ENCODE results near the gene CAPG. TPM values are rescaled to one million over a fixed set of nuclear protein-coding genes. Genes with fewer than 3 reads are reported as not detected.

CAPG gene
- total and polyA plus RNA-seq, 2 of the 4 experiments (the other 2 are of a cell fraction): 79.9 to 98.3 TPM

DNA sequence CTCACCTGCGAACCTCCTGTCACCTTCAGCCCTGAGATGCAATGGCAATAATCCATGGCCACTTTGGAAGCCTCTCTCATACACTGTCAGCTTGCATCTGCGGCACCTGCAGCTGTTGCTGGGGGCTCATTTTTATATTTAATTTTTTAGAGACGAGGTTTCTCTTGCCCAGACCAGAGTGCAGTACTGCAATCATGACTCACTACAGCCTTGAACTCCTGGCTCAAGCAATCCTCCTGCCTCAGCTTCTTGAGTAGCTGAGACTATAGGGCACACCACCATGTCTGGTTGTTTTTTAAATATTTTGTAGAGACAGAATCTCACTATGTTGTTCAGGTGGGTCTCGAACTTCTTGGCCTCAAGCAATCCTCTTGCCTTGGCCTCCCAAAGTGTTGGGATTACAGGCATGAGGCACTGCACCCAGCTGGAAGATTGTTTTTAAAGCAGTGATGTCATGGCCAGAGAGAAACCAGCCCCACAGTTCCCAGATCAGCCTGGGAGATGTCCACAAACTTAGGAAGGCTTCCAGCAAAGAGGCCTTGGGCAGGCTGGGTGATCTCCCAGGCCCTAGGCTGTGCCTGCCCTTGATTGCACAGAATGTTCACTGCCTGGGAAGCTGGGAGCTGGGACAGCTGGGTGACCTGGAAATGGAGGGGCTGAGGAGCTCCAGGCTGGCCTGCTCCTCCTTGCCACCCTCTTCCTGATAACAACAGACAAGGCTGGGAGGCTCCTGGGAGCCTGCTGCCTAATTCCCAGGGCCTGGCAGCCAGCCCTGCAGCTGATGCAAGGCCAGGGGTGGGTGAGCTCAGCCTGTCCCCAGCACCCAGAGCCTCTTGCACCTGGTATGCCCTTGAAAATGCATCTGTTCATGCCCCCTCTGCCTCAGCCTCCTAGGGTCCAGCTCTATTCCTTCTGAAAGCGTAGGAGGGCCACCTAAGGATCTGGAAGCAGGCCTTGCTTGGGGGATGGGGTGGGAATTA is 35.4 kb upstream of the CAPG start:
- Histone ChIP-seq H3K27me3 (ENCODE audit: control insufficient read depth, insufficient read depth, low read length) (no peaks in the 10 kb centered on the region), H3K18ac (ENCODE audit: low read depth, low read length) (peak overlapping the region; percentile 68), H3K4me2 (ENCODE audit: low read depth, low read length) (no peak overlapping the region), H3K4me1 (ENCODE audit: control insufficient read depth, insufficient read depth, low read length) (peaks cover 24% of the 10 kb centered on the region), H2AFZ (replicated peaks; ENCODE audit: low read length, poor library complexity) (peak overlapping the region; percentile 86), H2AK9ac (replicated peaks; ENCODE audit: low read depth, low read length, poor library complexity) (peak overlapping the region; percentile 95), H2BK120ac (ENCODE audit: low read depth, low read length) (peak overlapping the region; percentile 99), H3K14ac (replicated peaks; ENCODE audit: low read depth, low read length) (peak overlapping the region; percentile 97), H3K9ac (ENCODE audit: low read depth, low read length) (peak overlapping the region; percentile 56), H3K56ac (ENCODE audit: extremely low read depth, insufficient read depth, low read length) (peak overlapping the region; percentile 93; the same call in 1 of the 2 replicates), H4K20me1 (ENCODE audit: insufficient read depth, low read length) (no peaks in the 10 kb centered on the region), H3K23ac (ENCODE audit: low read depth, low read length) (peak overlapping the region; percentile 98), H2BK5ac (ENCODE audit: low read depth, low read length, poor library complexity, severe bottlenecking) (peak overlapping the region; percentile 68), H3K9me1 (ENCODE audit: insufficient read depth, low read length) (peaks cover 31% of the 10 kb centered on the region), H3K4ac (ENCODE audit: low read depth, low read length) (peak overlapping the region; percentile 99), H3K27ac (ENCODE audit: insufficient read depth, low read length) (peak overlapping the region; percentile 84), H4K91ac (ENCODE audit: insufficient read depth, low read depth, low read length) (peak overlapping the region; percentile 100), H2BK15ac (ENCODE audit: low read depth, low read length) (peak overlapping the region; percentile 88; the same call in 2 of the 3 replicates), H3K9me3 (ENCODE audit: control insufficient read depth, insufficient read depth, low read length) (no peaks in the 10 kb centered on the region), H2AK5ac (ENCODE audit: low read depth, low read length) (peak overlapping the region; percentile 95), H3K79me1 (ENCODE audit: low read depth in 1 of 2, low read length in 2 of 2) (0 out of 4 replicates have a peak, but pooled peaks cover 0 to 8% of the 10 kb centered on the region in 2 experiments), H4K5ac (ENCODE audit: low read depth, low read length) (peak overlapping the region; percentile 39), H3K36me3 (ENCODE audit: control insufficient read depth, insufficient read depth, low read length) (no peaks in the 10 kb centered on the region), H3K4me3 (ENCODE audit: insufficient read depth, low read depth, low read length) (no peak overlapping the region), H4K8ac (ENCODE audit: low read depth in 2 of 2, low read length in 2 of 2) (peak overlapping the region; percentile 82 to 98; a peak in 3 of 4 replicates), H2BK20ac (ENCODE audit: low read depth, low read length) (peak overlapping the region; percentile 95)
- TF ChIP-seq, protein P1, sequence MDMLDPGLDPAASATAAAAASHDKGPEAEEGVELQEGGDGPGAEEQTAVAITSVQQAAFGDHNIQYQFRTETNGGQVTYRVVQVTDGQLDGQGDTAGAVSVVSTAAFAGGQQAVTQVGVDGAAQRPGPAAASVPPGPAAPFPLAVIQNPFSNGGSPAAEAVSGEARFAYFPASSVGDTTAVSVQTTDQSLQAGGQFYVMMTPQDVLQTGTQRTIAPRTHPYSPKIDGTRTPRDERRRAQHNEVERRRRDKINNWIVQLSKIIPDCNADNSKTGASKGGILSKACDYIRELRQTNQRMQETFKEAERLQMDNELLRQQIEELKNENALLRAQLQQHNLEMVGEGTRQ (IDR thresholded peaks at IDR 0.05; ENCODE audit: low read depth, low read length): no peak
- no peak for TF ChIP-seq MAFK (IDR thresholded peaks at IDR 0.05; ENCODE audit: low read depth, low read length)
- TF ChIP-seq, protein P2, sequence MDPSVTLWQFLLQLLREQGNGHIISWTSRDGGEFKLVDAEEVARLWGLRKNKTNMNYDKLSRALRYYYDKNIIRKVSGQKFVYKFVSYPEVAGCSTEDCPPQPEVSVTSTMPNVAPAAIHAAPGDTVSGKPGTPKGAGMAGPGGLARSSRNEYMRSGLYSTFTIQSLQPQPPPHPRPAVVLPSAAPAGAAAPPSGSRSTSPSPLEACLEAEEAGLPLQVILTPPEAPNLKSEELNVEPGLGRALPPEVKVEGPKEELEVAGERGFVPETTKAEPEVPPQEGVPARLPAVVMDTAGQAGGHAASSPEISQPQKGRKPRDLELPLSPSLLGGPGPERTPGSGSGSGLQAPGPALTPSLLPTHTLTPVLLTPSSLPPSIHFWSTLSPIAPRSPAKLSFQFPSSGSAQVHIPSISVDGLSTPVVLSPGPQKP (IDR thresholded peaks at IDR 0.05; ENCODE audit: borderline replicate concordance, low read depth, low read length): no peak
- TF ChIP-seq NFE2L2 (IDR thresholded peaks at IDR 0.05; ENCODE audit: low read depth, low read length): no peak
- TF ChIP-seq CHD1 (IDR thresholded peaks at IDR 0.05; ENCODE audit: low read depth, low read length): no peak
- TF ChIP-seq CEBPB (IDR thresholded peaks at IDR 0.05; ENCODE audit: low read depth, low read length): peak; percentile 89
- TF ChIP-seq MXI1 (IDR thresholded peaks at IDR 0.05; ENCODE audit: borderline replicate concordance, low read depth, low read length): no peak
- no peak for TF ChIP-seq RAD21 (IDR thresholded peaks at IDR 0.05; ENCODE audit: low read length)
- dilution Hi-C loops (cut with HindIII; ENCODE audit: low sequenced_read_pairs, unreplicated experiment): no loop called here
- ChIA-PET CTCF (interaction anchor here (0.8 kb wide), 1 partner anchor 26 kb away, joined by 3 read pairs; no protein-coding TSS in a partner anchor), POLR2A (ENCODE audit: unreplicated experiment) (interaction anchor here (1.0 to 1.3 kb wide), 2 partner anchors 12 to 95 kb away, joined by 3 read pairs; no protein-coding TSS in a partner anchor)
- in situ Hi-C loops (cut with MboI; ENCODE audit: low sequenced_read_pairs): no loop called here
- ATAC-seq (ENCODE audit: low read depth): peak; percentile 73
- BruUV-seq (replicated peaks): no TSS peak
- intact Hi-C loops (cut with micrococcal nuclease): no loop called here
- WGBS, 2 experiments (ENCODE audit: extremely low coverage in 2 of 2, insufficient read length in 1 of 2): no CpG with 5 or more reads among the region's 5 CpGs
- peak; percentile 84 for DNase-seq

All from IMR-90 (cell line).